Astrocyte (in vitro differentiated cells and primary cell): ENCODE data around the gene ISG15. TPM values are rescaled to one million over a fixed set of nuclear protein-coding genes. Genes with fewer than 3 reads are reported as not detected.

Source experiments
- DNase-seq: peaks from one replicate; pipeline ENCODE4 v3.0.0-alpha.2; 2010; ENCODE audit warnings: low read depth
- FAIRE-seq: peaks from 2 replicates; lab custom pipeline; 2011; peaks lifted over from hg19 to GRCh38; lab: Jason Lieb, UNC
- H2AFZ ChIP-seq: 2 replicates; pipeline ENCODE4 v1.6.0; 2012; ENCODE audit warnings: low read depth, low read length, inconsistent platforms
- H3K27ac ChIP-seq: 2 replicates; pipeline ENCODE4 v1.5.1; 2011; ENCODE audit warnings: low read depth, low read length, inconsistent platforms
- H3K27me3 ChIP-seq: 2 replicates; pipeline ENCODE4 v1.6.0; 2011; ENCODE audit warnings: low read length, inconsistent platforms; ENCODE audit not compliant: insufficient read depth
- H3K36me3 ChIP-seq: 2 replicates; pipeline ENCODE4 v1.5.1; 2011; ENCODE audit warnings: low read length, inconsistent platforms; ENCODE audit not compliant: insufficient read depth
- H3K4me1 ChIP-seq: 2 replicates; pipeline ENCODE4 v1.5.1; 2011; ENCODE audit warnings: low read length, inconsistent platforms; ENCODE audit not compliant: insufficient read depth
- H3K4me2 ChIP-seq: 2 replicates; pipeline ENCODE4 v1.6.0; 2012; ENCODE audit warnings: low read length, inconsistent platforms
- H3K4me3 ChIP-seq: 2 replicates; pipeline ENCODE4 v1.5.1; 2011; ENCODE audit warnings: low read depth, mild to moderate bottlenecking, low read length, inconsistent platforms; ENCODE audit not compliant: insufficient read depth
- H3K79me2 ChIP-seq: 2 replicates; pipeline ENCODE4 v1.6.0; 2012; ENCODE audit warnings: mild to moderate bottlenecking, low read length, inconsistent platforms; ENCODE audit not compliant: insufficient read depth
- H3K9ac ChIP-seq: 2 replicates; pipeline ENCODE4 v1.6.0; 2012; ENCODE audit warnings: mild to moderate bottlenecking, low read length, inconsistent platforms
- H3K9me3 ChIP-seq: 2 replicates; pipeline ENCODE4 v1.5.1; 2012; ENCODE audit warnings: low read depth, mild to moderate bottlenecking, low read length, inconsistent platforms; ENCODE audit not compliant: insufficient read depth
- H4K20me1 ChIP-seq: 2 replicates; pipeline ENCODE4 v1.6.0; 2012; ENCODE audit warnings: low read length, inconsistent platforms; ENCODE audit not compliant: insufficient read depth
- H3K27ac Mint-ChIP-seq: one replicate; pipeline ENCODE4 v1.8.0; 2021; ENCODE audit warnings: mild to moderate bottlenecking, mixed read lengths; ENCODE audit not compliant: unreplicated experiment
- H3K27me3 Mint-ChIP-seq: one replicate; pipeline ENCODE4 v1.8.0; 2021; ENCODE audit warnings: low read depth, mixed read lengths; ENCODE audit not compliant: unreplicated experiment
- H3K36me3 Mint-ChIP-seq: one replicate; pipeline ENCODE4 v1.8.0; 2021; ENCODE audit warnings: low read depth, mixed read lengths; ENCODE audit not compliant: unreplicated experiment
- H3K4me1 Mint-ChIP-seq: one replicate; pipeline ENCODE4 v1.8.0; 2021; ENCODE audit warnings: low read depth, mixed read lengths; ENCODE audit not compliant: unreplicated experiment
- H3K4me3 Mint-ChIP-seq: one replicate; pipeline ENCODE4 v1.8.0; 2021; ENCODE audit warnings: mild to moderate bottlenecking, moderate library complexity, mixed read lengths; ENCODE audit not compliant: unreplicated experiment
- H3K9me3 Mint-ChIP-seq: one replicate; pipeline ENCODE4 v1.8.0; 2021; ENCODE audit warnings: mild to moderate bottlenecking, mixed read lengths; ENCODE audit not compliant: unreplicated experiment
- EZH2 ChIP-seq: IDR thresholded peaks from 2 replicates; pipeline ENCODE4 v1.6.1; 2012; ENCODE audit warnings: mild to moderate bottlenecking, low read length, inconsistent platforms; ENCODE audit not compliant: insufficient read depth
- total RNA-seq: library from RNA; stranded (reverse); gene quantifications from 2 replicates; pipeline ENCODE4 v1.2.1, GENCODE V29; 2021
- TF ChIP-seq, protein P1 (sequence below): IDR thresholded peaks from 2 replicates; pipeline ENCODE4 v1.5.1; 2011; ENCODE audit warnings: low read depth, mild to moderate bottlenecking, inconsistent platforms, low read length, moderate library complexity; ENCODE audit not compliant: insufficient read depth

ISG15 gene
- total RNA-seq, 1 donor from 2014 or later, result 1,830 TPM

- H3K36me3 Mint-ChIP-seq, result peaks cover 12% of the 10 kb centered on the region
Measured at GRCh38 chr1:1051127-1051810, 38.0 kb downstream of the ISG15 start.

GRCh38 chr1:1052003-1052840 lies 38.9 kb downstream of the ISG15 start:
- H3K79me2 ChIP-seq, result no peaks in the 10 kb centered on the region
- no peaks in the 10 kb centered on the region for H3K9me3 ChIP-seq
- Mint-ChIP-seq H3K9me3 (no peaks in the 10 kb centered on the region), H3K4me3 (no peak overlapping the region), H3K36me3 (peaks cover 10% of the 10 kb centered on the region), H3K4me1 (no peaks in the 10 kb centered on the region), H3K27ac (peak overlapping the region; percentile 60), H3K27me3 (no peaks in the 10 kb centered on the region)
- peaks cover 7% of the 10 kb centered on the region for H3K36me3 ChIP-seq
- H3K4me3 ChIP-seq, result no peak overlapping the region
- TF ChIP-seq EZH2, result no peak
- TF ChIP-seq, protein P1, sequence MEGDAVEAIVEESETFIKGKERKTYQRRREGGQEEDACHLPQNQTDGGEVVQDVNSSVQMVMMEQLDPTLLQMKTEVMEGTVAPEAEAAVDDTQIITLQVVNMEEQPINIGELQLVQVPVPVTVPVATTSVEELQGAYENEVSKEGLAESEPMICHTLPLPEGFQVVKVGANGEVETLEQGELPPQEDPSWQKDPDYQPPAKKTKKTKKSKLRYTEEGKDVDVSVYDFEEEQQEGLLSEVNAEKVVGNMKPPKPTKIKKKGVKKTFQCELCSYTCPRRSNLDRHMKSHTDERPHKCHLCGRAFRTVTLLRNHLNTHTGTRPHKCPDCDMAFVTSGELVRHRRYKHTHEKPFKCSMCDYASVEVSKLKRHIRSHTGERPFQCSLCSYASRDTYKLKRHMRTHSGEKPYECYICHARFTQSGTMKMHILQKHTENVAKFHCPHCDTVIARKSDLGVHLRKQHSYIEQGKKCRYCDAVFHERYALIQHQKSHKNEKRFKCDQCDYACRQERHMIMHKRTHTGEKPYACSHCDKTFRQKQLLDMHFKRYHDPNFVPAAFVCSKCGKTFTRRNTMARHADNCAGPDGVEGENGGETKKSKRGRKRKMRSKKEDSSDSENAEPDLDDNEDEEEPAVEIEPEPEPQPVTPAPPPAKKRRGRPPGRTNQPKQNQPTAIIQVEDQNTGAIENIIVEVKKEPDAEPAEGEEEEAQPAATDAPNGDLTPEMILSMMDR, result no peak
- H3K4me2 ChIP-seq, result no peak overlapping the region
- no peaks in the 10 kb centered on the region for H3K4me1 ChIP-seq
- no peak overlapping the region for H3K27ac ChIP-seq
- FAIRE-seq, result no peak
- no peak for DNase-seq
- H3K9ac ChIP-seq, result no peak overlapping the region
- no peak overlapping the region for H2AFZ ChIP-seq
- no peaks in the 10 kb centered on the region for H3K27me3 ChIP-seq
- peaks cover 48% of the 10 kb centered on the region for H4K20me1 ChIP-seq

More at GRCh38 chr1:1051127-1051810, 38.0 kb downstream of the ISG15 start:
- no peak overlapping the region for H3K4me3 ChIP-seq
- no peaks in the 10 kb centered on the region for H3K79me2 ChIP-seq
- Mint-ChIP-seq H3K27ac (no peak overlapping the region), H3K27me3 (no peaks in the 10 kb centered on the region), H3K4me1 (no peaks in the 10 kb centered on the region), H3K9me3 (no peaks in the 10 kb centered on the region), H3K4me3 (no peak overlapping the region)
- H3K9me3 ChIP-seq, result no peaks in the 10 kb centered on the region
- TF ChIP-seq, protein P1, result no peak
- TF ChIP-seq EZH2, result no peak
- no peaks in the 10 kb centered on the region for H3K27me3 ChIP-seq
- DNase-seq (no peak), FAIRE-seq (no peak)
- no peak overlapping the region for H3K9ac ChIP-seq
- H4K20me1 ChIP-seq, result peaks cover 42% of the 10 kb centered on the region
- H3K4me2 ChIP-seq, result no peak overlapping the region
- H3K27ac ChIP-seq, result no peak overlapping the region
- no peak overlapping the region for H2AFZ ChIP-seq
- no peaks in the 10 kb centered on the region for H3K4me1 ChIP-seq
- H3K36me3 ChIP-seq, result peaks cover 7% of the 10 kb centered on the region
